Uterus (tissue), 4 donors: ENCODE results near the gene BRAP. TPM values are rescaled to one million over a fixed set of nuclear protein-coding genes. Genes with fewer than 3 reads are reported as not detected.
"Not testable (repeated sequence)": the region's sequence is repeated elsewhere in the genome, so short reads cannot be mapped to it uniquely, and the experiment has no call there.

Experiments
- DNase-seq, 2 donors: peaks; one replicate each; pipeline ENCODE4 v3.0.0-alpha.2; 2019 to 2020
- H3K27ac ChIP-seq, 2 donors: fragments of 200-600 bp; sonication (generic); 1 replicate in 1 of 2; 2 replicates in 1 of 2; pipeline ENCODE4 v1.5.1; 2016 to 2018
- H3K27me3 ChIP-seq, 2 donors: fragments of 200-600 bp; sonication (generic); one replicate each; pipeline ENCODE4 v1.5.1; 2018 to 2019; ENCODE audit warnings: control low read depth in 1 of 2
- H3K36me3 ChIP-seq, 2 donors: fragments of 200-600 bp; sonication (generic); one replicate each; pipeline ENCODE4 v1.5.1; 2019; ENCODE audit warnings: control low read depth in 1 of 2
- H3K4me1 ChIP-seq, 2 donors: fragments of 200-600 bp; sonication (generic); one replicate each; pipeline ENCODE4 v1.5.1; 2018 to 2019; ENCODE audit warnings: control low read depth in 1 of 2
- H3K4me3 ChIP-seq, 2 donors: fragments of 200-600 bp; sonication (generic); 1 replicate in 1 of 2; 2 replicates in 1 of 2; pipeline ENCODE4 v1.5.1; 2018 to 2019; ENCODE audit warnings: mild to moderate bottlenecking in 1 of 2
- H3K9me3 ChIP-seq, 2 donors: fragments of 200-600 bp; sonication (generic); one replicate each; pipeline ENCODE4 v1.5.1; 2019; ENCODE audit warnings: control low read depth in 1 of 2
- POLR2A ChIP-seq, 2 donors: fragments of 450-650 bp; IDR thresholded peaks; one replicate each; pipeline ENCODE4 v1.6.1; 2016; ENCODE audit warnings: antibody characterized with exemption in 2 of 2, mild to moderate bottlenecking in 1 of 2, moderate library complexity in 1 of 2
- intact Hi-C: fragments of 100-400 bp; cut with DNase I; formaldehyde crosslinking; loops from one replicate; pipeline ENCODE4 v1.15.1; 2023; ENCODE audit warnings: low total_unique reads
- total RNA-seq, 4 donors: library from RNA; depleted of rRNA in 3 of 4; stranded (reverse); fragments of >200 nt in 3 of 4; gene quantifications; one replicate each; pipeline versions ENCODE4 v1.1.0 to v1.2.4, GENCODE V29; 2014 to 2023
- TF ChIP-seq, protein P1 (sequence below), 4 experiments: fragments of 200-600 bp in 2 of 4; fragments of 450-650 bp in 2 of 4; sonication (generic) in 2 of 4; IDR thresholded peaks; one replicate each; pipeline ENCODE4 v1.5.1; 2016 to 2019; ENCODE audit warnings: antibody characterized with exemption in 4 of 4, mild to moderate bottlenecking in 2 of 4, moderate library complexity in 1 of 4
- donor health status: DM: yes; HTN: yes; CAD: no.

BRAP gene
- total RNA-seq, 4 donors from 2014 or later = 3.1 to 23.0 (median 20.4) TPM

DNA sequence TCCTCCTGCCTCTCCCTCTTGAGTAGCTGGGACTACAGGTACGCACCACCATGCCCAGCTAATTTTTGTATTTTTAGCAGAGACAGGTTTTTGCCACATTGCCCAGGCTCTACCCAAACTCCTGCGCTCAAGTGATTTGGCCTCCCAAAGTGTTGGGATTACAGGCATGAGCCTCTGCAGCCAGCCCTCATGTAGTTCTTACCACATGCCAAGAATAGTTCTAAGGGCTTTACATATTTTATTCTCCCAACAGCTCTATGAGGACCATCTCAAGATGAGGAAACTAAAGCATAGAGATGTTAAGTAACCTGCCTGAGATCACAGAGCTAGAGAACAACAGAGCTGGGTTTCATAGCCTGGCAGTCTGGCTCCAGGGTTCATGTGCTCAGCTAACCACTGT lies 43.0 kb upstream of the BRAP start:
- no peaks in the 10 kb centered on the region for H3K4me1 ChIP-seq
- DNase-seq = no peak
- no peaks in the 10 kb centered on the region for H3K27me3 ChIP-seq
- H3K4me3 ChIP-seq = no peak overlapping the region
- TF ChIP-seq POLR2A (IDR thresholded peaks at IDR 0.05) = no peak
- TF ChIP-seq, protein P1, sequence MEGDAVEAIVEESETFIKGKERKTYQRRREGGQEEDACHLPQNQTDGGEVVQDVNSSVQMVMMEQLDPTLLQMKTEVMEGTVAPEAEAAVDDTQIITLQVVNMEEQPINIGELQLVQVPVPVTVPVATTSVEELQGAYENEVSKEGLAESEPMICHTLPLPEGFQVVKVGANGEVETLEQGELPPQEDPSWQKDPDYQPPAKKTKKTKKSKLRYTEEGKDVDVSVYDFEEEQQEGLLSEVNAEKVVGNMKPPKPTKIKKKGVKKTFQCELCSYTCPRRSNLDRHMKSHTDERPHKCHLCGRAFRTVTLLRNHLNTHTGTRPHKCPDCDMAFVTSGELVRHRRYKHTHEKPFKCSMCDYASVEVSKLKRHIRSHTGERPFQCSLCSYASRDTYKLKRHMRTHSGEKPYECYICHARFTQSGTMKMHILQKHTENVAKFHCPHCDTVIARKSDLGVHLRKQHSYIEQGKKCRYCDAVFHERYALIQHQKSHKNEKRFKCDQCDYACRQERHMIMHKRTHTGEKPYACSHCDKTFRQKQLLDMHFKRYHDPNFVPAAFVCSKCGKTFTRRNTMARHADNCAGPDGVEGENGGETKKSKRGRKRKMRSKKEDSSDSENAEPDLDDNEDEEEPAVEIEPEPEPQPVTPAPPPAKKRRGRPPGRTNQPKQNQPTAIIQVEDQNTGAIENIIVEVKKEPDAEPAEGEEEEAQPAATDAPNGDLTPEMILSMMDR (IDR thresholded peaks at IDR 0.05) = no peak
- H3K36me3 ChIP-seq = no peaks in the 10 kb centered on the region
- H3K27ac ChIP-seq = no peak overlapping the region
- intact Hi-C loops = no loop called here
- H3K9me3 ChIP-seq = no peaks in the 10 kb centered on the region

DNA sequence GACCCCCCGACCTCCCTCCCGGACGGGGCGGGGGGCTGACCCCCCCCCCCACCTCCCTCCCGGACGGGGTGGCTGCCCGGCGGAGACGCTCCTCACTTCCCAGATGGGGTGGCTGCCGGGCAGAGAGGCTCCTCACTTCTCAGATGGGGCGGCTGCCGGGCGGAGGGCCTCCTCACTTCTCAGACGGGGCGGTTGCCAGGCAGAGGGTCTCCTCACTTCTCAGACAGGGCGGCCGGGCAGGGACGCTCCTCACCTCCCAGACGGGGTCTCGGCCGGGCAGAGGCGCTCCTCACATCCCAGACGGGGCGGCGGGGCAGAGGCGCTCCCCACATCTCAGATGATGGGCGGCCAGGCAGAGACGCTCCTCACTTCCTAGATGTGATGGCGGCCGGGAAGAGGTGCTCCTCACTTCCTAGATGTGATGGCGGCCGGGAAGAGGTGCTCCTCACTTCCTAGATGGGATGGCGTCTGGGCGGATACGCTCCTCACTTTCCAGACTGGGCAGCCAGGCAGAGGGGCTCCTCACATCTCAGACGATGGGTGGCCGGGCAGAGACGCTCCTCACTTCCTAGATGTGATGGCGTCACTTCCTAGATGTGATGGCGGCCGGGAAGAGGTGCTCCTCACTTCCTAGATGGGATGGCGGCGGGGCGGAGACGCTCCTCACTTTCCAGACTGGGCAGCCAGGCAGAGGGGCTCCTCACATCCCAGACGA lies 38.0 kb upstream of the BRAP start:
- H3K27me3 ChIP-seq, H3K9me3 ChIP-seq, H3K27ac ChIP-seq, DNase-seq, H3K36me3 ChIP-seq, intact Hi-C loops, H3K4me3 ChIP-seq, H3K4me1 ChIP-seq: not testable (repeated sequence)

DNA sequence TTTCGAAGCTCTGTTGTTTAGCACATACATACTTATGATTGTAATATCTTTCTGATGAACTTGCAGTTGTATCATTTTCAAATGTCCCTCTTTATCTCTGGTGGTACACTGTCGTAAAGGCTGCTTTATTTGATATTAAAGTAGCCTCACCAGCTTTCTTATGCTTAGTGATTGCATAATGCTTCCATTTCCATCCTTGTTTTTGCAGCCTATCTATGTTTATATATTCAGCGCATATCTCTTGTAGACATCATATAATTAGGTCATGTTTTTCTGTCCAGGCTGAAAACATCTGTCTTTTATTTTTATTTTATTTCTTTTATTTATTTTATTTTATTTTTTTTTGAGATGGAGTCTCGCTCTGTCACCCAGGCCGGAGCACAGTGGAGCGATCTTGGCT lies 34.7 kb upstream of the BRAP start:
- Histone ChIP-seq H3K36me3 (no peaks in the 10 kb centered on the region), H3K27ac (no peak overlapping the region), H3K27me3 (no peaks in the 10 kb centered on the region), H3K4me3 (no peak overlapping the region), H3K9me3 (no peaks in the 10 kb centered on the region), H3K4me1 (no peaks in the 10 kb centered on the region)
- no peak for DNase-seq
- intact Hi-C loops = no loop called here
- TF ChIP-seq, protein P1 (IDR thresholded peaks at IDR 0.05) = no peak
- no peak for TF ChIP-seq POLR2A (IDR thresholded peaks at IDR 0.05)

DNA sequence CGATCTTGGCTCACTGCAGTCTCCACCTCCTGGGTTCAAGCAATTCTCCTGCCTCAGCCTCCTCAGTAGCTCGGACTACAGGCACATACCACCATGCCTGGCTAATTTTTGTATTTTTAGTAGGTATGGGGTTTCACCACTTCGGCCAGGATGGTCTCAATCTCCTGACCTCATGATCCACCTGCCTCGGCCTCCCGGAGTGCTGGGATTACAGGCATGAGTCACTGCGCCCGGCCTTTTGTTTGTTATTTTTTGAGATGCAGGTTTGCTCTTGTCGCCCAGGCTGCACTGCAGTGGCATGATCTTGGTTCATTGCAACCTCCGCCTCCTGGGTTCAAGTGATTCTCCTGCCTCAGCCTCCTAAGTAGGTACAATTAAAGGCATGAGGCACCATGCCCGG lies 33.6 kb upstream of the BRAP start:
- H3K4me3 ChIP-seq, H3K27me3 ChIP-seq, DNase-seq, H3K36me3 ChIP-seq, H3K9me3 ChIP-seq, intact Hi-C loops, H3K4me1 ChIP-seq, H3K27ac ChIP-seq: not testable (repeated sequence)

DNA sequence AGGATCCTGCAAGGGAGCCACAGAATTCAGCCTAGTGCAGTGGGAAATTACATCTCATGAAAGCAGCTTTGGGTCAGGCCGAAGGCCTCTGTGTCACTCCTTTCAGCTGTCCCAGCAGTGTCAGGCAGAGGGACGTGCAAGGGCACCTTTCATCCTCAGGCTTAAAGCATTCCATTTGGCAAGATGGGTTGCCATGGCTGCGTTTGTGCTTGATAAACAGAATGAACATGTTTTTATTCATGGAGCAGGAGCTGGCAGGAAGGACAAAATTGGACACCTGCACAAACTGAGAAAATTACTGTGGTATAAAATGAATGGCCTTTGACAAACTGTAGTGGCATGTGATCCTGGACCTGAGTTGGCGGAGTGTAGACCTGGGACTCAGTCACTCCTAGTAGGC lies 29.5 kb upstream of the BRAP start:
- intact Hi-C loops = no loop called here
- Histone ChIP-seq H3K4me1 (no peaks in the 10 kb centered on the region), H3K27me3 (no peaks in the 10 kb centered on the region), H3K27ac (no peak overlapping the region), H3K4me3 (no peak overlapping the region), H3K9me3 (no peaks in the 10 kb centered on the region), H3K36me3 (no peaks in the 10 kb centered on the region)
- no peak for TF ChIP-seq POLR2A (IDR thresholded peaks at IDR 0.05)
- TF ChIP-seq, protein P1 (IDR thresholded peaks at IDR 0.05) = no peak
- DNase-seq = no peak

DNA sequence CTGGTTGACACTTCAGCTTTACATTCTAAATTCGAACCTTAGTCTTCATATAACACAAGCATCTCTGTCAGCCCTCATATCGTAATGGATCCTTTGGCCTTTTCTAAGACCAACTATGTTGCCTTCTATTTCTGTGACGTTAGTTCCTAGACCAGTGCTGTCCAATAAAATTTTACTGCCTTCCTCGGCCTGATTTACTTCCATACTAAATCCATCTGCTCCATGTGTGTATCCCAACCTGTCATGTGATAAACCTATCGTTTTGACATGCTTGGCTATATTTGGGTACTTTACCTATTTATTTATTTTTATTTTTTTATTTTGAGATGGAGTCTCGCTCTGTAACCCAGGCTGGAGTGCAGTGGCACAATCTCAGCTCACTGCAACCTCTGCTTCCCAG lies 20.4 kb upstream of the BRAP start:
- no peaks in the 10 kb centered on the region for H3K9me3 ChIP-seq
- intact Hi-C loops = no loop called here
- H3K4me3 ChIP-seq = no peak overlapping the region
- DNase-seq = no peak
- H3K27ac ChIP-seq = no peak overlapping the region
- TF ChIP-seq POLR2A (IDR thresholded peaks at IDR 0.05) = no peak
- TF ChIP-seq, protein P1 (IDR thresholded peaks at IDR 0.05) = no peak
- H3K36me3 ChIP-seq = no peaks in the 10 kb centered on the region
- no peaks in the 10 kb centered on the region for H3K27me3 ChIP-seq
- no peaks in the 10 kb centered on the region for H3K4me1 ChIP-seq
